Panc1 (cell line): ENCODE data around the gene FAM98C. TPM values are rescaled to one million over a fixed set of nuclear protein-coding genes. Genes with fewer than 3 reads are reported as not detected.
"Not testable (repeated sequence)": the region's sequence is repeated elsewhere in the genome, so short reads cannot be mapped to it uniquely, and the experiment has no call there.

Source experiments
- ATAC-seq: fragments of 200-7000 bp; cut with Tn5 transposase; 2 replicates; pipeline ENCODE4 v1.9.1; 2020; ENCODE audit warnings: mild to moderate bottlenecking, moderate library complexity
- BruUV-seq: library from RNA; stranded (reverse); fragments of 400-500 nt; replicated peaks from 2 replicates; lab custom pipeline; 2021; lab: Mats Ljungman, UMichigan
- CTCF ChIA-PET: fragments of 300-600 bp; sonication (Branson Sonifier 250); formaldehyde crosslinking; loops from one replicate; lab custom pipeline; 2022; ENCODE audit warnings: antibody characterized with exemption; lab: Charles Lee
- POLR2A ChIA-PET: fragments of 300-600 bp; sonication (Branson Sonifier 250); formaldehyde crosslinking; loops from one replicate; lab custom pipeline; 2022; ENCODE audit warnings: antibody characterized with exemption; lab: Charles Lee
- DNase-seq: peaks from one replicate; pipeline ENCODE4 v3.0.0-alpha.2; 2010; ENCODE audit warnings: low read depth, low spot score
- H3K27ac ChIP-seq: 2 replicates; pipeline ENCODE4 v1.5.1; 2011; ENCODE audit warnings: mild to moderate bottlenecking, low read length, inconsistent platforms
- H3K27me3 ChIP-seq: fragments of 200-500 bp; sonication (Bioruptor generic); 2 replicates; pipeline ENCODE4 v1.6.0; 2014; ENCODE audit warnings: low read length, inconsistent platforms; ENCODE audit not compliant: control insufficient read depth, insufficient read depth
- H3K36me3 ChIP-seq: fragments of 200-500 bp; sonication (Bioruptor generic); 2 replicates; pipeline ENCODE4 v1.5.1; 2014; ENCODE audit warnings: inconsistent platforms, mild to moderate bottlenecking, low read length, moderate library complexity; ENCODE audit not compliant: control insufficient read depth, insufficient read depth
- H3K4me1 ChIP-seq: 2 replicates; pipeline ENCODE4 v1.5.1; 2011; ENCODE audit warnings: inconsistent platforms, mild to moderate bottlenecking, low read length, moderate library complexity; ENCODE audit not compliant: control insufficient read depth, insufficient read depth
- H3K4me3 ChIP-seq, 2 experiments: 2 replicates each; pipeline ENCODE4 v1.5.1; 2011 to 2012; ENCODE audit warnings: low read depth in 2 of 2, low read length in 2 of 2, mild to moderate bottlenecking in 2 of 2, inconsistent platforms in 1 of 2, moderate library complexity in 1 of 2
- H3K9me3 ChIP-seq: fragments of 200-500 bp; sonication (Bioruptor generic); 2 replicates; pipeline ENCODE4 v1.5.1; 2014; ENCODE audit warnings: low read depth, mild to moderate bottlenecking, inconsistent platforms, low read length, moderate library complexity; ENCODE audit not compliant: control insufficient read depth, insufficient read depth
- POLR2AphosphoS5 ChIP-seq: IDR thresholded peaks from 2 replicates; pipeline ENCODE4 v1.6.1; 2012; ENCODE audit warnings: mild to moderate bottlenecking, low read depth, low read length, moderate library complexity
- SIN3A ChIP-seq: IDR thresholded peaks from 2 replicates; pipeline ENCODE4 v1.6.1; 2012; ENCODE audit warnings: low read depth, mild to moderate bottlenecking, low read length, moderate library complexity, borderline replicate concordance; ENCODE audit not compliant: insufficient read depth
- TCF7L2 ChIP-seq: IDR thresholded peaks from 2 replicates; pipeline ENCODE4 v1.6.1; 2011; ENCODE audit warnings: mild to moderate bottlenecking, low read depth, low read length, inconsistent platforms
- in situ Hi-C: cut with HindIII; loops from 2 replicates; pipeline ENCODE4 v1.10.0; 2016; ENCODE audit warnings: low sequenced_read_pairs, low pct_unique_long_range_greater_than_20kb
- intact Hi-C: fragments of 100-400 bp; cut with micrococcal nuclease; formaldehyde crosslinking; loops from one replicate; pipeline ENCODE4 v1.10.0; 2022; ENCODE audit not compliant: unreplicated experiment
- total RNA-seq: library from RNA; stranded (reverse); gene quantifications from one replicate; pipeline ENCODE4 v1.2.1, GENCODE V29; 2021; ENCODE audit not compliant: unreplicated experiment
- TF ChIP-seq, protein P1 (sequence below), 2 experiments: IDR thresholded peaks; 2 replicates each; pipeline ENCODE4 v1.6.1; 2011 to 2012; ENCODE audit warnings: low read depth in 2 of 2, control low read depth in 1 of 2, low read length in 1 of 2, mild to moderate bottlenecking in 1 of 2, moderate library complexity in 1 of 2; ENCODE audit not compliant: insufficient read depth in 1 of 2
- TF ChIP-seq, protein P2 (sequence below): fragments of 450-650 bp; IDR thresholded peaks from 2 replicates; pipeline ENCODE4 v1.5.1; 2017; ENCODE audit warnings: mild to moderate bottlenecking

The FAM98C gene
- total RNA-seq, 1 experiment from 2014 or later: 24.7 TPM

DNA sequence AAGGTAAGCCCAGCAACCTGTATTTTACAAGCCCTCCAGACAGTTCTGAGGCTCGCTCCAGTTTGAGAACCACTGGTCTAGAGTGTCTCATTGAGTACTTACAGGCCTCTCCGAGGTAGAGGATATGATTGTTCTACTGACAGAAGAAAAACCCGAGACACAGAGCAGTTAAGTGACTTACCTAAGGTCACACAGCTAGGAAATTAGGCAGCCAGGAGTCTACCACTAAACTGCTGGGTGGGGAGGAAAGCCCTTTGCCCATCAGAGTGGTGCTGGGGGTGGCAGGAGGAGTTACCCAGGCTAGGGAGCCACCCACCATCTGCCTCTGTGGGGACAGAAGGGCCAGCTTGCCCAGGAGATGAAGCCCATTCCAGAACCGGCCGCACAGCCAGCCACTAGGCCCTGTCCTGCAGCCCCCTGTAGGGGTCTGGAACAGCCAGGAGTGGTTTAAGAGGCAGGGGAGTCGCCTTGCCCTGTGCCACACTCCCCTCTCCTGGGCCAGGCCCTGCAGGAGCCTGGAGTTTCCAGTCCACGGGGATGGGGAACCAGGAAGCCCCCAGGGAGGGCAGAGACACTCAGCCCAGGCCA, 22.4 kb downstream of the FAM98C start:
- Histone ChIP-seq H3K4me3 (no peak overlapping the region), H3K4me1 (no peaks in the 10 kb centered on the region), H3K27me3 (no peaks in the 10 kb centered on the region), H3K36me3 (no peaks in the 10 kb centered on the region), H3K9me3 (no peaks in the 10 kb centered on the region), H3K27ac (no peak overlapping the region)
- ChIA-PET CTCF (interaction anchor here (1.3 kb wide), 1 partner anchor 54 kb away, joined by 3 read pairs; no protein-coding TSS in a partner anchor), POLR2A (no interaction called here)
- no peak for DNase-seq
- intact Hi-C loops: no loop called here
- BruUV-seq: no TSS peak
- in situ Hi-C loops: no loop called here
- ATAC-seq: no peak
- no peak for TF ChIP-seq TCF7L2
- no peak for TF ChIP-seq SIN3A
- TF ChIP-seq, protein P1, sequence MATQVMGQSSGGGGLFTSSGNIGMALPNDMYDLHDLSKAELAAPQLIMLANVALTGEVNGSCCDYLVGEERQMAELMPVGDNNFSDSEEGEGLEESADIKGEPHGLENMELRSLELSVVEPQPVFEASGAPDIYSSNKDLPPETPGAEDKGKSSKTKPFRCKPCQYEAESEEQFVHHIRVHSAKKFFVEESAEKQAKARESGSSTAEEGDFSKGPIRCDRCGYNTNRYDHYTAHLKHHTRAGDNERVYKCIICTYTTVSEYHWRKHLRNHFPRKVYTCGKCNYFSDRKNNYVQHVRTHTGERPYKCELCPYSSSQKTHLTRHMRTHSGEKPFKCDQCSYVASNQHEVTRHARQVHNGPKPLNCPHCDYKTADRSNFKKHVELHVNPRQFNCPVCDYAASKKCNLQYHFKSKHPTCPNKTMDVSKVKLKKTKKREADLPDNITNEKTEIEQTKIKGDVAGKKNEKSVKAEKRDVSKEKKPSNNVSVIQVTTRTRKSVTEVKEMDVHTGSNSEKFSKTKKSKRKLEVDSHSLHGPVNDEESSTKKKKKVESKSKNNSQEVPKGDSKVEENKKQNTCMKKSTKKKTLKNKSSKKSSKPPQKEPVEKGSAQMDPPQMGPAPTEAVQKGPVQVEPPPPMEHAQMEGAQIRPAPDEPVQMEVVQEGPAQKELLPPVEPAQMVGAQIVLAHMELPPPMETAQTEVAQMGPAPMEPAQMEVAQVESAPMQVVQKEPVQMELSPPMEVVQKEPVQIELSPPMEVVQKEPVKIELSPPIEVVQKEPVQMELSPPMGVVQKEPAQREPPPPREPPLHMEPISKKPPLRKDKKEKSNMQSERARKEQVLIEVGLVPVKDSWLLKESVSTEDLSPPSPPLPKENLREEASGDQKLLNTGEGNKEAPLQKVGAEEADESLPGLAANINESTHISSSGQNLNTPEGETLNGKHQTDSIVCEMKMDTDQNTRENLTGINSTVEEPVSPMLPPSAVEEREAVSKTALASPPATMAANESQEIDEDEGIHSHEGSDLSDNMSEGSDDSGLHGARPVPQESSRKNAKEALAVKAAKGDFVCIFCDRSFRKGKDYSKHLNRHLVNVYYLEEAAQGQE (IDR thresholded peaks at IDR 0.05; ENCODE audit: insufficient read depth in 1 of 2, low read depth in 2 of 2, low read length in 1 of 2): no peak
- TF ChIP-seq POLR2AphosphoS5: no peak
- TF ChIP-seq, protein P2, sequence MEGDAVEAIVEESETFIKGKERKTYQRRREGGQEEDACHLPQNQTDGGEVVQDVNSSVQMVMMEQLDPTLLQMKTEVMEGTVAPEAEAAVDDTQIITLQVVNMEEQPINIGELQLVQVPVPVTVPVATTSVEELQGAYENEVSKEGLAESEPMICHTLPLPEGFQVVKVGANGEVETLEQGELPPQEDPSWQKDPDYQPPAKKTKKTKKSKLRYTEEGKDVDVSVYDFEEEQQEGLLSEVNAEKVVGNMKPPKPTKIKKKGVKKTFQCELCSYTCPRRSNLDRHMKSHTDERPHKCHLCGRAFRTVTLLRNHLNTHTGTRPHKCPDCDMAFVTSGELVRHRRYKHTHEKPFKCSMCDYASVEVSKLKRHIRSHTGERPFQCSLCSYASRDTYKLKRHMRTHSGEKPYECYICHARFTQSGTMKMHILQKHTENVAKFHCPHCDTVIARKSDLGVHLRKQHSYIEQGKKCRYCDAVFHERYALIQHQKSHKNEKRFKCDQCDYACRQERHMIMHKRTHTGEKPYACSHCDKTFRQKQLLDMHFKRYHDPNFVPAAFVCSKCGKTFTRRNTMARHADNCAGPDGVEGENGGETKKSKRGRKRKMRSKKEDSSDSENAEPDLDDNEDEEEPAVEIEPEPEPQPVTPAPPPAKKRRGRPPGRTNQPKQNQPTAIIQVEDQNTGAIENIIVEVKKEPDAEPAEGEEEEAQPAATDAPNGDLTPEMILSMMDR: no peak

DNA sequence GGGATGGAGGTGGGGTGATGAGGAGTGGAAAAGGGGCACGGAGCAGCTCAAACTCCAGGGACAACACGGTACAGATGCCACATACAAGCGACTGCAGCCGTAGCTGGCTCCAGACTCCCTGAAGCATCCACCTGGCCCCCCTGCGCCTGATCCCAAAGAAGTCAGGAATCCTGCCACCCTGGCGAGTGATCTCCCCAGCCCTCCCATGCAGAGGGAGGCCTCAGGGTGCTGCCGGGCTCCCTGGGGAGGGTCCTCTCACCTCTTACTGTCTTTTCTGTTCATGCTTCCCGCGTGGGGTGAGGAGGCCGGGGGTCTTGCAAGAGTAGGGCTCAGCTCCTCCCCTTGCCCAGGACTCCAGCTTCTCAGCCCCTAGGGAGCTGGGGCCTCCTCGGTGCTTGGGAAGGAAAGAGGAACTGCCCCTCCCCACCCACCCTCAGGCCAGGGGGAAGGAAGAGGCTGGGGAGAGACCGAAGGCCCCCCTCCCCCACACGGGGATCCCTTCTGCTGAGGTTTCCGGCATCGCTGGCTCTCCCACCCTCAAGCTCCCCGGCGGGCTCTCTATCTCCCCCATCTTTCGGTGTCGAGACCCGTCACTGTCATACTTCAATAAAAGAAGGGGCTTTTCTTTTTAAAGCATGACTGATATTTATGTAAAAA, 23.0 kb downstream of the FAM98C start, which contains the start of gene RASGRP4:
Gene RASGRP4, minus strand, starts transcription at position 410 of the 657 bp plus-strand sequence. Its CDS starts 128 bp downstream, at position 282.
- ChIA-PET POLR2A (no interaction called here), CTCF (no interaction called here)
- in situ Hi-C loops (no loop called here), intact Hi-C loops (no loop called here)
- H3K9me3 ChIP-seq: no peaks in the 10 kb centered on the region
- no peak within 1 kb of the TSS for H3K27ac ChIP-seq
- H3K4me3 ChIP-seq: no peak within 1 kb of the TSS
- TF ChIP-seq POLR2AphosphoS5: no peak
- TF ChIP-seq TCF7L2: no peak
- TF ChIP-seq, protein P2: no peak
- H3K4me1 ChIP-seq: no peaks in the 10 kb centered on the region
- ATAC-seq: no peak
- no TSS peak for BruUV-seq
- no peaks in the 10 kb centered on the region for H3K27me3 ChIP-seq
- no peaks in the 10 kb centered on the region for H3K36me3 ChIP-seq
- no peak for DNase-seq

DNA sequence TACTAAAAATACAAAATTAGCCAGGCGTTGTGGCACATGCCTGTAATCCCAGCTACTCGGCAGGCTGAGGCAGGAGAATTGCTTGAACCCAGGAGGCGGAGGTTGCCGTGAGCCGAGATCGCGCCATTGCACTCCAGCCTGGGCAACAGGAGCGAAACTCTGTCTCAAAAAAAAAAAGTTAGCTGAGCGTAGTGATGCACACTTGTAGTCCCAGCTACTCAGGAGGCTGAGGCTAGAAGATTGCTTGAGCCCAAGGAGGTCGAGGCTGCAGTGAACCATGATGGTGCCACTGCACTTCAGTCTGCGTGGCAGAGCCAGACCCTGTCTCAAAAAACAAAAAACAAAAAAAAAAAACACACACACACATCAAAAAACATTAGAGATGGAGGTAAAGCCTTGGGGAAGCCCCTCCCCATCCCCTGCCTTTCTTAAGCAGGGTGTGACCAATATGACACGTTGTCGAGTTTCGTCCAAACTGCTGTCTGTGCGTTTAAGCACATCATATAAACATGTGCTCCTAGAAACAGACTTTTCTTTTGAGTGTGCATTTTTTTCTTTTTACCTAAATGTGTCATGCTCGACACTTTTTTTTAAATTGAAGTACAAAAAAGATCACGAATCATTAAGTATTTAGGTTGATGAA, 24.3 kb downstream of the FAM98C start:
- POLR2A ChIA-PET, ATAC-seq: not testable (repeated sequence)
- CTCF ChIA-PET: interaction anchor here (0.7 kb wide), 1 partner anchor 17 kb away, joined by 3 read pairs; no protein-coding TSS in a partner anchor

More for the DNA sequence above, 24.3 kb downstream of the FAM98C start:
- DNase-seq, intact Hi-C loops, H3K36me3 ChIP-seq, H3K27me3 ChIP-seq, H3K27ac ChIP-seq, H3K9me3 ChIP-seq, H3K4me3 ChIP-seq, in situ Hi-C loops, BruUV-seq, H3K4me1 ChIP-seq: not testable (repeated sequence)
